Stimulated activated CD4-positive, alpha-beta T cell treated with anti-CD3 and anti-CD28 coated beads, Interleukin-1b, Interleukin-23, amount 100 ng/mL, for 4 hours (primary cell): ENCODE results near the gene SLC25A44.

Experiments used
- DNase-seq, 2 donors: peaks; one replicate each; pipeline ENCODE4 v3.0.0-alpha.2; 2020; ENCODE audit warnings: low read depth in 2 of 2

The SLC25A44 gene

DNA sequence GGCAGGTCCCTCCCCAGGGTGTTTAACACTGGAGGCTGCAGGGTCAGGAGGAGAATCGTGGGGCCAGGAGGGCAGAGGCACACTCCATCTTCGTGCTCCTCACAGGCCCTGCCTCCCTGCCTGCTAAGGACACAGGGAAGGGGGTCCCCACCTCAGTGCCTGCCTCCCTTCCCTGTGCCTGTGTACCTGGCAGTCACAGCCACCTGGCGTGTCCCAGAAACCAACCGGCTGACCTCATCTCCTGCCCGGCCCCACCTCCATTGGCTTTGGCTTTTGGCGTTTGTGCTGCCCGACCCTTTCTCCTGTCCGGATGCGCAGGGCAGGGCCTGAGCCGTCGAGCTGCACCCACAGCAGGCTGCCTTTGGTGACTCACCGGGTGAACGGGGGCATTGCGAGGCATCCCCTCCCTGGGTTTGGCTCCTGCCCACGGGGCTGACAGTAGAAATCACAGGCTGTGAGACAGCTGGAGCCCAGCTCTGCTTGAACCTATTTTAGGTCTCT lies 47.5 kb downstream of the SLC25A44 start:
- no peak for DNase-seq

DNA sequence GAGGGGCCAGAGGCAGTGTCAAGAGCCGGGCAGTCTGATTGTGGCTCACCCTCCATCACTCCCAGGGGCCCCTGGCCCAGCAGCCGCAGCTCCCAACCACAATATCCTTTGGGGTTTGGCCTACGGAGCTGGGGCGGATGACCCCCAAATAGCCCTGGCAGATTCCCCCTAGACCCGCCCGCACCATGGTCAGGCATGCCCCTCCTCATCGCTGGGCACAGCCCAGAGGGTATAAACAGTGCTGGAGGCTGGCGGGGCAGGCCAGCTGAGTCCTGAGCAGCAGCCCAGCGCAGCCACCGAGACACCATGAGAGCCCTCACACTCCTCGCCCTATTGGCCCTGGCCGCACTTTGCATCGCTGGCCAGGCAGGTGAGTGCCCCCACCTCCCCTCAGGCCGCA lies 48.0 kb downstream of the SLC25A44 start, which contains the start of gene BGLAP:
Gene BGLAP, plus strand, starts transcription at position 259 of the 400 bp plus-strand sequence. Its CDS starts 48 bp downstream, at position 307.
- DNase-seq: no peak

DNA sequence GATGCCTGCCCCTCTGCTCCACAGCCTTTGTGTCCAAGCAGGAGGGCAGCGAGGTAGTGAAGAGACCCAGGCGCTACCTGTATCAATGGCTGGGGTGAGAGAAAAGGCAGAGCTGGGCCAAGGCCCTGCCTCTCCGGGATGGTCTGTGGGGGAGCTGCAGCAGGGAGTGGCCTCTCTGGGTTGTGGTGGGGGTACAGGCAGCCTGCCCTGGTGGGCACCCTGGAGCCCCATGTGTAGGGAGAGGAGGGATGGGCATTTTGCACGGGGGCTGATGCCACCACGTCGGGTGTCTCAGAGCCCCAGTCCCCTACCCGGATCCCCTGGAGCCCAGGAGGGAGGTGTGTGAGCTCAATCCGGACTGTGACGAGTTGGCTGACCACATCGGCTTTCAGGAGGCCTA lies 48.8 kb downstream of the SLC25A44 start:
- DNase-seq: no peak

DNA sequence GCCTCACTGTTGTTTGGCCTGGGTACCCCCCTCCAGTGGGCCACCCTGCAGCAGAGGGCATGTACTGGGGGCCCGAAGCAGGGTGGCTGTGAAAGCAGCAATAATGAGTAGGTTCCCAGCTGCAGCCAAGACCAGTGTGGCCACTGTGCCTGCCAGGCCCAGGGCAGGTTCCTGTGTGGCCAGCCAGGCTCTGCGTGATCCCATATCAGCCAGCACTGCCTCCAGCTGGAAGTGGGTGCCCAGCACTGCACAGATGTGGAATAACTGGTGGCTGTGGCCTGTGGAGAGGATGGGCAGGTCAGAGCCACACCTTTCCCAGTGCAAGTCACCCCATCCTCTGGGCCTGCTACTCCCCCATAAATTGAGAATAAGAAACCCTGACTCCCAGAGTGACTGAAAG lies 50.2 kb downstream of the SLC25A44 start:
- DNase-seq: no peak

DNA sequence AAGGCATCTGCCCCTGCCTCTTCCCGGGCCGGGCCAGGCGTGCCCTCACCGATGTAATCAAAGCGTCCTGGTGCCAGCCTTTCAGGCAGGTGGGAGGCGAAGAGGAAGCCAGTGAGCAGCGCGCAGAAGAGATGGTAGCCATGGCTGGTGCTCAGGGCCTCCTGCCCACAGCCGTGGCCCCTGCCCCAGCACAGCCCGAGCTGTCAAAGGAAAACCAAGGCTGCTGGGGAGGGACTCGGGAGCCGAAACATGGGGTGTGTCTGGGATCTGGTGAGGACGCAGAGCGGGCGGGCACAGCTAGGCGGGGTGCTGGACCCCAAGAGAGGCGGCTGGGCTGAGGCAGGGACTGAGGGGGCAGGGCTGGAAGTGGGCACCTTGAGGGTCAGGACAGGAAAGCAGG lies 50.8 kb downstream of the SLC25A44 start:
- DNase-seq: no peak

DNA sequence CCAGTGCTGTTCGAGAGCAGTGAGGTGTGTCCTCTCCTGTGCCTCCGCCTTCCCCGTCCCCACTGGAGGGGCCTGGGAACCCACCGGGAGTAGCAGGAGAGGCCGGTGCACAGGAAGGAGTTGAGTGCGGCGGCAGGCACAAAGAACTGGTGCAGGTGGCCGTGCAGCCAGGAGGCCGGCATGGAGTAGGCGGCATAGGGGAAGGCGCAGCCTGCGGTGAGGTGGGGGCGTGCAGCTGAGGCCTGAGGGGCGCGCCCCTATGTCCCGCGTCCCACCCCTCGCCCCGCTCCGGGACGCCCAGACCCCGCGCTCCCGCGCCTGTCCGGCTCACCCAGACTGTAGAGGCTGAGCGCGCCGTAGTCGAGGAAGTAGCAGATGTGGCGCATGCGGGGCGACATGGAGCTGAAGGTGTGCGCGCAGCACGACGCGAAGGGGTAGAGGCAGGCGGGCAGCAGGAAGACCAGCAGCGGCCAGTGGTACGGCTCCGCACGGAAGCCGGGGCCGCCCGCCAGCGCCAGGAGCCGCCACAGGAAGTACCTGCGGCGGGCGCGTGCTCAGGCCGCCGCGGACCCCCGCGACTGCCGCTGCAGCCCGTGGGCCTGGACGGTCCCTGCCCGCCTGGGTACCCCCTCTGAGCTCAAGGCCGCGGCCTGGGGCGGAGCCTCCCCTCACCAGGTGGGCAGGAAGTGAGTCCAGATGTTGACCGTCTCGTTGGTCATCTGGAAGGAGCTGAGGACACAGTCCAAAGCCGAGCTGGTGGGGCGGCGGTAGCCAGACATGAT lies 51.7 kb downstream of the SLC25A44 start:
- DNase-seq: no peak

GRCh38 chr1:156246241-156246780 lies 52.4 kb downstream of the SLC25A44 start:
- DNase-seq: no peak

- DNase-seq: no peak
These were observed 53.0 kb downstream of the SLC25A44 start for GRCh38 chr1:156246781-156247459.

- DNase-seq: no peak
These were observed 53.8 kb downstream of the SLC25A44 start, which contains the start of gene PAQR6 for GRCh38 chr1:156247460-156248322. Gene PAQR6, minus strand, starts transcription at chr1:156248056. Its CDS starts 1,325 bp downstream, at chr1:156246731.

DNA sequence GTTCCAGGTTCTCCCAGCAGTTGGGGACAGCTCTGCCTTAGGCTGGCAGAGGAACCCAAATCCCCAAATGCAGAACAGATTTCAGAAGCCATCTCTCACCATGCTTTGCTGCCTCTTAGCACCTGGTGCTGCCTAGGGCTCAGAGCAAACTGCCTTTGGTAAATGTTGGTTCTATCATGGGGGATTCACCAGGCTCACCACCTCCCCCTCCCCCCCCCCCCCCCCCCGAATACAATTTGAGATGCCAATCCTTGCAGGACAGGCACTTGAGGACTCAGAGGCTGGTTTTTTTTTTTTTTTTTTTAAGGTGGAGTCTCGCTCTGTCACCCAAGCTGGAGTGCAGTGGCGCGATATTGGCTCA lies 54.4 kb downstream of the SLC25A44 start:
- DNase-seq: no peak

GRCh38 chr1:156249593-156249992 lies 55.7 kb downstream of the SLC25A44 start:
- DNase-seq: no peak

GRCh38 chr1:156251527-156251926 lies 57.6 kb downstream of the SLC25A44 start:
- no peak for DNase-seq

DNA sequence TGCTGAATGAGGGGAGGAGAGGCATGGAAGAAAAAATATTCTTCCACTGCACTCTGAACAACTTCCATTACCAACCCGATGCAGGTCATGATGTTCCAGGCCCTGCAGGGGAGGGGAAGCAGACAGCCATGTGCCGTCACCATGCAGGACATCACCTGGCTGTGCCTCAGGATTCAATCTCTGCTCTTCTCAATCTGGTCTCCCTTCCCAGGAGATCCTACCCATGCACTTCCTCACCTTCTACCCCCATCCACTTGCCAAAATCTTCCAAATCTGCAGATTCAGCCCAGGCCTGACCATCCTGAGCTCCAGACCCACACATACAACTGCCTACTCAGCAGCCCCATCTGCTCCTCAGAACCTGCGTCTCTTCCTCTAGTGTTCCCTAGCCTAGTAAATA lies 59.7 kb downstream of the SLC25A44 start:
- no peak for DNase-seq

- DNase-seq: no peak
These were observed 63.8 kb downstream of the SLC25A44 start for GRCh38 chr1:156257711-156258110.

GRCh38 chr1:156258859-156259258 lies 65.0 kb downstream of the SLC25A44 start:
- no peak for DNase-seq

GRCh38 chr1:156259805-156260204 lies 65.9 kb downstream of the SLC25A44 start:
- DNase-seq: no peak

- no peak for DNase-seq
These were observed 67.0 kb downstream of the SLC25A44 start for GRCh38 chr1:156260896-156261295.
